ENCODE measurements around the gene CHRND.

The CHRND gene

DNA sequence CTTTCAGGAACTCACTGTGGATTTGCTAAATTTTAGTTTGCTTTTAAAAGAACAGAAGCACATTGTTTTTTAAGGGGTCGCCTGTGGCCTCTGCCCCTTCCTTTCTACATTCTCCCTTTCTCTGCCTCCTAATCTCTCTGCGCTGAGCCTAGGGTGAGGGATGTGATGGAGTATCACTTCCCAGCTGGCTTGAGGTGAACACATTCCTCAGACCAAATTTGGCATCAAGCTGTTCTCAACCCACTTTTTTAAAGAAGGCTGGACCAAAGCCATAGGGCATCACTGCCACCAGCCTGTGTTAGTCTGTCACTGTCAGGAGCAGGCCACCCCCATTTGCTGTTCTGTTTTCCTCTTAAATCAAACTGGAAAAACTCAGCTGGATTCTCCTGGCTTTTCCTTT is 51.9 kb downstream of the CHRND start:
- DNase-seq = no peak

DNA sequence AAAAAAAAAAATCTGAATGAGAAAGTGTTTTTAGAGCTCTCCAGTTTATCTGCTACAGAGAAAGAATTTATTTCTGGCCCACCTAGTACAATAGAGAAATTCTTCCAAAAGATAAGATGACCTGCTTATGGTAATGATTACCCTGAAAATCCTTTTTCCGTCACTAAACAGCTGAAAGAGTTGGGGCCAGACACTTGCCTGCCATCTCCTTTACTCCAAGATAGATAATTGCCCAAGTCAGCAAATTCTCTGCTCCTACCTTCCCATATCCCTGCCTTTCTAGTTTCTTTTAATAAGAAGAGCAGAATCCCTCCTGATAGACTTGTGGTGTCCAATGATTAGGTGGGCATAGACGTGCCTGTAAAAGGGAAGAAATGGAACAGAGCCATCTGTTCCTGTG is 52.7 kb downstream of the CHRND start:
- DNase-seq = no peak

DNA sequence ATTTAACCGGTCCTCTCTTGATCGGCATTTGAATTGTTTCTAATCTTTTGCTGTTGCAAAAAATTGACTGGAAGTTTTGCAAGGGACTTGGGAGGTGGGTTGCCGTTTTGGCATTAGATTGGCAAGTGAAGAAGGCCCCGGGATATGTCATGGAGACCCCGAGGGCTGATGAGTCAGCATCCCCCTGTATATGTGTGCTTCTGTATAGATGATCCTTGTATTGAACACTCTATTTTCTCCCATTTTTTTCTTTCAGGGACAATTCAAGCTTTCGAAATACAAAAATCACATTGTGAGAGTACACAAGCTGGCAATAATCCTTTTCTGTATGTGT is 54.7 kb downstream of the CHRND start:
- no peak for DNase-seq

DNA sequence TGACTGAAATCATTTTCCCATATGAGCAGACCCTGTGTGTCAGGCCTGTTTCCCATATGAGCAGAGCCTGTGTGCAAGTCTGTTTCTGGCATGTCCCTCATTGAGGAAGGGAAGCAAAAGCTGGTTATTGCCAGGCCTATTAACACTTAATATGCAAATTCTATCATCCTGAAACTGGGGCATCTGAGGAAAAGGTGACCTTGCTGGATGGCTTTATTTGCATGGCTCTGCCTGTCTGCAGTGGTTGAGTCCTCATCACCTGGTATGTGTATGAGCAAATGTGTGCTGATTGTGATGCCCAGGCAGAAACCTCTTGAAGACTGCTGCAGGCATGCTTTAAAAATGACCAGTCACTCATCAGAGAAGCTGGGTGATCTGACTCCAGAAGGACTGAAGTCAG is 55.8 kb downstream of the CHRND start:
- DNase-seq = no peak

DNA sequence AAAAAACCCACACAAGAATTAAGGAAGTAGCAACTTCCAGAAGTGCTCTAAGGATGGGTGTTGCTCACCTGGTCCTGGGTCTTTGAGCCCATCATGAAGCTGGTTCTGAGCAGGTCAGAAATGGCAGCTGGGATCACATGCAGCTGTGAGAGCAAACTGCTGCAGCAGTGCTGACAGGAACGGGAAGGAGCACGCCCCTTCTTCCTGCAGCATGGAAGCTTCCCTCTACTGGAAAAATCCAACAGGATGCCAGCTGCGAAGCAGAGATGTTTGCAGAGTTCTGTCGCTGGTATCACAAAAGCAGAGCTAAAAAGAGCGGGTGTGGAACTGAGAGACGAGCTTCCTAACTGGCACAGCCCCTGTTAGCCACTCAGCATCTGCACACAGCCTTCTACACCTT is 58.3 kb downstream of the CHRND start:
- no peak for DNase-seq

Measured in DMS79 (cell line).